ENCODE results near the gene TESK2.
A peak's percentile ranks its signal among the peaks of the same experiment; 100 is the strongest.

Gene TESK2

GRCh38 chr1:45306905-45307304 lies 184.1 kb downstream of the TESK2 start:
- POLR2A ChIA-PET: no interaction called here
- DNase-seq (ENCODE audit: low read depth, low spot score): no peak
- no peak for TF ChIP-seq CTCF (IDR thresholded peaks at IDR 0.05; ENCODE audit: insufficient read depth, low read length, missing control alignments)
- H3K4me3 ChIP-seq (ENCODE audit: low read depth, low read length): no peak overlapping the region
- CTCF ChIA-PET: interaction anchor here (2.3 to 19.3 kb wide), 3 partner anchors 8 to 291 kb away, joined by 6 to 950 read pairs (median 12); partner anchors contain the start of genes HECTD3 and UROD

DNA sequence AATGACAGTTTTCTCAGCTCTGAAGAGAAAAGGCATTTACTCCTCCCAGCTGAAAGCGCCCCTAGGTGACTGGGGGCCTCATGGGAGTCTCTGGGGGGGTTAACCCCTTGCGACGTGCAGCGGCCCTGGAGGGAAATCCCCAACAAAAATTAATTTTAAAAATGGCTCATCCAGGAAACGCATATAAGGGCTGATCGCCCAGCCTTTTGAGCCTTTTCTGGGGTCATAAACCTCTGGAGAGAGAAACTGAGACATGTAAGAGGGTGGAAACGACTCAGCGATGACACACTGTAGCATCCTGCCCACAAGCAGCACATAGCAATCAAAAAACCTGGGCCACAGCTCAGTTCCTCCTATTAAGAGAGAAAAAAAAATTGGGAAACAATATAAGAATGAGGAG lies 184.6 kb downstream of the TESK2 start:
- POLR2A ChIA-PET: no interaction called here

GRCh38 chr1:45305231-45305630 lies 185.7 kb downstream of the TESK2 start:
- no peak overlapping the region for H3K4me3 ChIP-seq (ENCODE audit: low read depth, low read length)
- no peak for DNase-seq (ENCODE audit: low read depth, low spot score)
- CTCF ChIA-PET: interaction anchor here (0.8 to 19.3 kb wide), 7 partner anchors 10 to 574 kb away, joined by 3 to 950 read pairs (median 3); partner anchors contain the start of genes HECTD3, RNU5D-1, TOE1 and UROD
- POLR2A ChIA-PET: interaction anchor here (0.6 to 1.2 kb wide), 2 partner anchors 34 to 187 kb away, joined by 3 read pairs; partner anchors contain the start of gene TOE1
- TF ChIP-seq CTCF (IDR thresholded peaks at IDR 0.05; ENCODE audit: insufficient read depth, low read length, missing control alignments): no peak

More for the DNA sequence above, 184.6 kb downstream of the TESK2 start:
- H3K4me3 ChIP-seq (ENCODE audit: low read depth, low read length): no peak overlapping the region
- CTCF ChIA-PET: interaction anchor here (0.8 to 19.3 kb wide), 5 partner anchors 9 to 564 kb away, joined by 3 to 950 read pairs (median 6); partner anchors contain the start of genes HECTD3 and UROD
- TF ChIP-seq CTCF (IDR thresholded peaks at IDR 0.05; ENCODE audit: insufficient read depth, low read length, missing control alignments): no peak
- DNase-seq (ENCODE audit: low read depth, low spot score): no peak

DNA sequence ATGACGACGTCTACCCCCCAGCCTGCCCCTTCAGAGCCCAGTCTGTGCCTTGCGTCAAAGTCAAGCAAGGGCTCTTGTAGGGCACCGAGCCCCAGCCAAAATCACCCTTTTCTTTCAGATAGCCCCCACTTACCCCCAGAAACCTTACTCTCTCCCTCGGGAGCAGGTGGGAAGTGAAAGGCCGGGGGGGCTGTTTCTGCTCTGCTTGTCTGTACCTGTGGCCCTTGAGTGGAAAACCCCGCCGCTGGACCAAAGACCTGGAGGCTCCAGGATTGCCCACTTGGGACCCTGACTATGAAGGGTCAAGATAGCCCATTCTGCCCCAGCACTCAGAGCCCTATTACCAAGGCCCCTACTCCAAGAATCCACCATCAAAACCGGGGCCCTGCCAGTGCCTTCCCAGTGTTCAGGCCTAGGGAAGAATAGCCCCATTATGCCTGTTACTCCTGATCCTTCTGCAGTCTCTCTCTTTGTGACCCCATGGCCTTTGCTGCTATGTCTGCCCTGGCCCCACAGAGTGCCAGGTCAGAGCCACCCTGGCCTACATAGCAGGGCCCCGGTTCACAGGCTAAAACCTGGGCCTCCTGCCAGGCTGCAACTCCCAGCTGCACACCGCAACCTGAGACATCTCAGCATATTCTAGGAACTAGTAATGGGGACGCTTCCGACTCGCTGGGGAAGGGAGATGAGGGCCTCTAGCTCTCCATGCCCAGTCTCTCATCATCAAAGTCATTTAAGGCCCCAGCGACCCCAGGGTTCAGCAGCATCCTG lies 186.5 kb downstream of the TESK2 start:
- no peak for DNase-seq (ENCODE audit: low read depth, low spot score)
- CTCF ChIA-PET: interaction anchor here (0.6 to 19.3 kb wide), 17 partner anchors 8 to 573 kb away, joined by 3 to 950 read pairs (median 4); partner anchors contain the start of genes HECTD3, MUTYH, RNU5D-1 and TOE1
- no peak for TF ChIP-seq CTCF (IDR thresholded peaks at IDR 0.05; ENCODE audit: insufficient read depth, low read length, missing control alignments)
- peak overlapping the region; percentile 79 for H3K4me3 ChIP-seq (ENCODE audit: low read depth, low read length)
- POLR2A ChIA-PET: interaction anchor here (1.2 to 1.8 kb wide), 2 partner anchors 35 to 293 kb away, joined by 3 to 20 read pairs; partner anchors contain the start of genes HECTD3, TOE1 and UROD

GRCh38 chr1:45303520-45304310 lies 187.2 kb downstream of the TESK2 start:
- ChIA-PET CTCF (interaction anchor here (0.6 to 19.3 kb wide), 19 partner anchors 9 to 545 kb away, joined by 3 to 950 read pairs (median 4); partner anchors contain the start of genes HECTD3, MUTYH, TOE1 and UROD), POLR2A (interaction anchor here (0.8 to 1.8 kb wide), 9 partner anchors 24 to 597 kb away, joined by 3 to 20 read pairs (median 5); partner anchors contain the start of genes EIF2B3, HECTD3, MMACHC and MUTYH)
- DNase-seq (ENCODE audit: low read depth, low spot score): peak; percentile 82
- TF ChIP-seq CTCF (IDR thresholded peaks at IDR 0.05; ENCODE audit: insufficient read depth, low read length, missing control alignments): peak; percentile 82
- H3K4me3 ChIP-seq (ENCODE audit: low read depth, low read length): peak overlapping the region; percentile 79

All from AG04449 (cell line).